Smooth muscle cell of the umbilical artery (primary cell): ENCODE measurements around the gene PALM. TPM values are rescaled to one million over a fixed set of nuclear protein-coding genes. Genes with fewer than 3 reads are reported as not detected.

ENCODE experiments used
- total RNA-seq: library from RNA; depleted of rRNA; stranded (reverse); fragments of >200 nt; gene quantifications from 2 replicates; pipeline ENCODE4 v1.2.3, GENCODE V29; 2014

The PALM gene, protein sequence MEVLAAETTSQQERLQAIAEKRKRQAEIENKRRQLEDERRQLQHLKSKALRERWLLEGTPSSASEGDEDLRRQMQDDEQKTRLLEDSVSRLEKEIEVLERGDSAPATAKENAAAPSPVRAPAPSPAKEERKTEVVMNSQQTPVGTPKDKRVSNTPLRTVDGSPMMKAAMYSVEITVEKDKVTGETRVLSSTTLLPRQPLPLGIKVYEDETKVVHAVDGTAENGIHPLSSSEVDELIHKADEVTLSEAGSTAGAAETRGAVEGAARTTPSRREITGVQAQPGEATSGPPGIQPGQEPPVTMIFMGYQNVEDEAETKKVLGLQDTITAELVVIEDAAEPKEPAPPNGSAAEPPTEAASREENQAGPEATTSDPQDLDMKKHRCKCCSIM
- total RNA-seq = 0.28 and 0.89 TPM in 2 replicates

DNA sequence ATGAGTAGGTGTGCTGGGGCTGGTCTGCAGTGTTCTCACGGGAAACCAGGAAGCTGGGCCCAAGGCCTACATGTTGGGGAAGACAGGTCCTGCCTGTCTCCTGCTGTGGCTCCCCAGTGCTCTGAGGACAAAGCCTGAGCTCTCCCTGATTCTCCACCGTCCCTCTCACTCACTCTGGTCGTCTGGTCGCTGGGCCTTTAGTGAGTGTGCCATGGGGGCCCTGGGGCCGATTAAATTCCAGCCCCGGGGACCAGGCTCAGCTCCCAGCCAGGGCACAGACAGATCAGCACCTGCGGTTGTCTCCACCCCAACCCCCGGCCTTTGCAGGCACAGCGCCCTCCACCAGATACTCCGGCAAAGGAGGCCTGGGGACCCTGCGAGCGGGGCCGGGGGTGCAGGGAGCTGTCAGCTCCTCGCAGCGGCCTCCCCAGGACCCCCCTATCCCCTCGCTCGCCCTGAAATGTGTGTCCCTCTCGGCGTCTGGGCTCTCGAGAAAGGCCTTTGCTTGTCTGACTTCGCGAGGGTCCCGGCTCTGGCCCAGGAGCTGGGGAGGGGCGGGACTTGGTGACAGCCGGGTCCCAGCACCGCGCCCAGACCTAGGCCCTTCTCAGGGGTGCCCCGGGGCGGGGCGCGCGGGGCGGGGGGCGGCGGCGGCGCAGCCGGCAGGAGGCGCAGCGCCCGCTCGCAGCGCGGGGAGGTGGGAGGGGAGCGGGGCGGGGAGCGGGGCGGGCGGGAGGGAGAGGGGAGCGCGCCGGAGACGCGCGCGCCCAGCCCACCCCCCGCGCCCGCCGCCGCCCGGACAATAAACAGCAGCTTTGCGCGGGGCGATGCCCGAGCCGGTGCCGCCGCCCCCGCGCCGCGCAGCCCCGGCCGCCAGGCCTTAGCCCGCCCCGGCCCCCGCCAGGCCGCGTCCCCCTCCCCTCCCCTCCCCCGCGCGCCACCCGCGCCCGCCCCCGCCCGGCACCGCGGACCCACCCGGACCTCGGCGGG is at the start of gene PALM:
PALM (plus strand) TSS at position 782 of the 990 bp plus-strand sequence. CDS start 212 bp downstream, outside the sequence.

DNA sequence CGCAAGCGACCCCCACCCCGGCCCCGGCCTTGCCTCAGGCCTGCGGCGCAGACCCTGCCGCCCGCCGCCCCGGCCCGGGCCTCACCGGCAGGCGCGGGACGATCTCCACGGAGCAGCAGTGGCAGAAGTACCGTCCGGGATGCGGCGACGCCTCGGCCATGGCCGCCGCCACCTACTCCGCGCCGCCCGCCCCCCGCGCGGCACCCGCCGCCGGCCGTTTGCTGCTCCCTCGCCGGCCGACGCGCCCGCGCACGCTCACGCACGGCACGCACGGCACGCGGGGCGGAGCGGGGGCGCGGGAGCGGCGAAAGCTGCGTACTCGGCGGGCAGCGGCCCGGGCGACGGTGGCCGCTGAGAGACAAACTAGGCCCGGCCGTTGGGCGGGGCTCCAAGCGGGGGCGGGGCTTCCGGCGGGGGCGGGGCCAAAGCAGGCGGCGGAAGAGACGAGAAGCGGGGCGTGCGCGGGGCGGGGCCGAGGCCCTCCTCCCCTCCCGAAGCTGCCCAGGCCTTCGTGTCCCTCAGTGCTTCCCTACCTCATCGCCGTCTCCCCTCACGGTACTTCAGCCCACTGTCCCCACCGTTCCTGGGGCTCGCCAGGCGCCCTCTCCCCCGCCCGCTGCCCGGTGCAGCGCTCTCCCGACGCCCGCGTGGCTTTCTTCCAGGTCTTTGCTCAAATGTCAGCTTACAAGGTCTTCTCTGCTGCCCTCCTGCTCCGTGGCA is 45.6 kb upstream of the PALM start, which contains the start of gene RNF126:
RNF126 (minus strand) TSS at position 253 of the 720 bp plus-strand sequence; CDS start at position 160, 93 bp downstream.

DNA sequence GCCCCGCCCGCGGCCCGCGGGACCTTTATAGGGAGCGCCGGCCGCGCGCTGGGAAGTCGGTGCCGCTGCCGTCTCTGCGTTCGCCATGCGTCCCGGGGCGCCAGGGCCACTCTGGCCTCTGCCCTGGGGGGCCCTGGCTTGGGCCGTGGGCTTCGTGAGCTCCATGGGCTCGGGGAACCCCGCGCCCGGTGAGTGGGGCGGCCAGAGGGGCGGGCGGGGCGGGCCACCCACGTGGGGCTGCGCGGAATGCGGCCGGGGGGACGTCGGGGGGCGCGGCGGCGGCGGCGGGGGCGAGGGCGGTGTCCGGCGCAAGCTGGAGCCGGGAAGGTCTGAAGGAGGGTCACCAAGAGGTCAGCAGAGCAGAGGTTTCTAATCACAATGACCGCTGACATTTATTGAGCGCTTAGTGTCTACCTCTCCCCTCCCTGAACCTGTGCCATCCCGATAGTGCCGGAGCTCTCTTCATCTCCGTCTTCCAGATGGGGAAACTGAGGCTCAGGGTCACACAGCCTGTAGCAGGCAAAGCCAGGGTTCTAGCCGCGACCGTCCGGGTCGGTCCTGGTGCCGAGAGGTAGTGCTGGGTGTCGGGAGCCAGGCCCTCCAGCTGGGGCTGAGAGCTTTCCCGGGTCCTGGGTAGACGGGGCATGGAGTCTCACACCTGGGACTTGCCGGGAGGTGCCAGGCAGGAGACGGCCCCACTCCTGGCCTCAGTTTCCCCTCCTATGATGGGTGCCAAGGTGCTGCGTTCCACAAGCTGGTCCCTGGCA is 32.2 kb upstream of the PALM start, which contains the start of gene FSTL3:
FSTL3 (plus strand) TSS at position 54 of the 767 bp plus-strand sequence; CDS start at position 86, 32 bp downstream.

DNA sequence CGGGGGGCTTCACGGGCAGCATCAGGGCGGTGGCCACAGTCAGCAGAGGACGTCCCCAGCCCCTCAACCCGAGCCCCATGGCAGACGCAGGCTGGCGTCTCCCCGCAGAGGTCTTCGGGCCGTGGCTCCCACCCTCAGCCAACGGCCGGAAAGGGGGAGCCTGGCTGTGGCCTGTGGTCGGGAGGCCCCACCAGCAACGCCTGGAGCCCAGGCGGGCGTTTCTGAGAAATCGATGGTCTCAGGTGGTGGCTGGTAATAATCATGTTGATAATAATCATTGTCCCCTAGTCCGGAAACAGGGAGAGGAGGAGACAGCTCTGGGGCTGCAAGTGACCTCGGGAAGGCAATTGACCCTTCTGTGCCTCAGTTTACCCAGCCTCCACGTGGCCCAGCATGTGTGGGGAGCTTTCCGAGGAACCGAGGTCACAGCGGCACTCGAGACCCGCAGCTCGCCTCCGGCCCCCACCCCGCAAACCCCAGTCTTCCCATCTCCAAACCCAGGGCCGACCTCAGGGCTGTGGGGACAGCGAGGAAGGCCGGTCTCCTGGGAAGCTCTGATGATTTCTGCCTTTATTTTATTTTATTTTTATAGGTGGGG is 13.3 kb upstream of the PALM start, which contains the start of gene PRSS57:
PRSS57 (minus strand) TSS at position 101 of the 598 bp plus-strand sequence; CDS start at position 79, 22 bp downstream.

DNA sequence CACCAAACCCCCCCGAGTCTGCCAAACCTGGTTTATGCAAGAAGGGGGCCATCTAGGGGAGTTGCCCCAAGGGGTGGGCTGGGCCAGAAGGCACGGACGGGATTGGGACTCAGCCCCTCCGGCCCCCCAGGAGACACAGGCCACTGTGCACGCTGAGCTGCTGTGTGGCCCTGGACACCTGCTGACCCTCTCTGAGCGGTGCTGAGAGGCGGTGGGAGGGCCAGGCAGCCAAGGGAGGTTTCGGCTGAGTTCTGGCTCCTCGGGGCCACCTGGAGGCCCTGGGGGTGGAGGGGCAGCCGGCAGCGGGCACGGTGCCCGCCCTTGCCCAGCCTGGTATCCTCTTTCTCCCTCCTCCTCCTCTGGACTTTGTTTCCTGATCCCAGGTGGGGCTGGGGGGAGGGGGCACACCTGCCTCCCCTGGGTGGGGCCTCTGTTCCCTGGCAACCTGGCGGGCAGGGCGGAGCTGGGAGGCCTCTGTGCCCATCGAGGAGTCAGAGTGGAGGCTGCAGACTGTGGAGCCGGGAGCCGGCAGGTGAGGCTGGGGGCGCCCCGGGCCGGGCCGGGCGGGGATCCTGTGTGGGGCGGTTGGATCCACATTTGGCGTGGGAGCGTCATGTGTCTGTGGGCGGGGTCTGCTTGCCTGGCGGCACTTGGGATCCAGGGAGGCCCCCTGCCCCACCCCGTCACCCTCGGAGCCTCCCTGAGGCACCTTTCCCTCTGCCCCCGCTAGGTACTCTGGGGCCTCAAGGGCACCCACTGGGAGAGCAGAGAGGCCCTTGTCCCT is 42.1 kb downstream of the PALM start, which contains the start of gene MISP:
MISP (plus strand) TSS at position 473 of the 784 bp plus-strand sequence. CDS start 5,835 bp downstream, outside the sequence.

DNA sequence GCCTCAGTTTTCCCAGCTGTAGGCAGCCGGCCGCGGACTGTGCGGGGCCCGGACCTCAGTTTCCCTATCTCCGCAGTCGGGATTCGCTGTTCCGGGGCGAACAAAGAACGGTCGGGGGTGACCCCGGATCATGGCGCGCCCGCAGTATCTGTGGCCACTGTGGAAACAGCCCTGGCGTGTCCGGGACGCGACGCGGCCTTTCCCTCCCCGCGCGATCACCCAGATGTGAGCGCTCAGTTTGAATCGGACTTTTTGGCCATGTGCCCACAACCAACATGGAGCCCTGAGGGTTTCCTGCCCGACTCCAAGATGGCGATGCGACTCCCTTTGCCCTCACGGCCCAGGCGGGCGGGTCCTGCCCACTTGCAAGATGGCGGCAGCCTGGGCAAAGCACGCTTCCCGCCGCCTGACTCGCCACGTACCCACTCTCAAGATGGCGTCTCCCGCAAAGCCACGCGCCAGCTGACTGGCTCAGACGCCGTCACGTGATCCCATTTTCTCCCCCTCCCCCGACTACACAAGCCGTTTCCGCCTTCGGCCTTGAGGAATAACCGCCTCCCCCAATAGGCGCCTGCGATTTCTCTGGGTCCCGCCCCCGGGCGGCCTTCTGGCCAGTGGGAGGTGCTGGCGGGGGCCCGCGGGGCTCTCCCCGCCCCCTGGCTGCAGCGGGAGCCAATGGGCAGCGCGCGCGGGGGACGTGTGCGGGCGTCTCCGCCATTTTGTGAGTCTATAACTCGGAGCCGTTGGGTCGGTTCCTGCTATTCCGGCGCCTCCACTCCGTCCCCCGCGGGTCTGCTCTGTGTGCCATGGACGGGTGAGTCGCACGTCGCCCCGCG is 88.2 kb downstream of the PALM start, which contains the start of gene PTBP1:
PTBP1 (plus strand) TSS at position 761 of the 836 bp plus-strand sequence; CDS start at position 807, 46 bp downstream.

Other genes starting within 250 kb of the PALM start
- 0.78 and 1.8 TPM in 2 replicates for gene SHC2, start 247.9 kb upstream of the PALM start, total RNA-seq
- gene MADCAM1, start 212.4 kb upstream of the PALM start, total RNA-seq = under 0.01 TPM in 1 of 2 replicates, not detected in the other
- 20.6 and 35.6 TPM in 2 replicates for gene TPGS1, start 201.4 kb upstream of the PALM start, total RNA-seq
- gene CDC34, start 177.2 kb upstream of the PALM start, total RNA-seq = 54.3 and 60.8 TPM in 2 replicates
- not detected in 2 replicates for gene GZMM, start 164.9 kb upstream of the PALM start, total RNA-seq
- 507 and 644 TPM in 2 replicates for gene BSG, start 136.3 kb upstream of the PALM start, total RNA-seq
- 1.2 and 3.5 TPM in 2 replicates for gene HCN2, start 119.1 kb upstream of the PALM start, total RNA-seq
- gene POLRMT, start 75.4 kb upstream of the PALM start, total RNA-seq = 24.3 and 37.9 TPM in 2 replicates
- not detected in 2 replicates for gene FGF22, start 69.1 kb upstream of the PALM start, total RNA-seq
- 16.6 and 29.8 TPM in 2 replicates for gene RNF126, start 45.7 kb upstream of the PALM start, total RNA-seq
- 189 and 372 TPM in 2 replicates for gene FSTL3, start 32.5 kb upstream of the PALM start, total RNA-seq
- gene PRSS57, start 13.5 kb upstream of the PALM start, total RNA-seq = not detected in 2 replicates
- gene MISP, start 42.2 kb downstream of the PALM start, total RNA-seq = not detected in 2 replicates
- gene PTBP1, start 88.5 kb downstream of the PALM start, total RNA-seq = 69.5 and 117 TPM in 2 replicates
- 0.59 and 0.78 TPM in 2 replicates for gene PLPPR3, start 113.0 kb downstream of the PALM start, total RNA-seq
- gene AZU1, start 118.9 kb downstream of the PALM start, total RNA-seq = not detected in 2 replicates
- not detected in 2 replicates for gene PRTN3, start 132.1 kb downstream of the PALM start, total RNA-seq
- not detected in 2 replicates for gene ELANE, start 143.4 kb downstream of the PALM start, total RNA-seq
- 1.7 and 3.6 TPM in 2 replicates for gene CFD, start 150.7 kb downstream of the PALM start, total RNA-seq
- gene MED16, start 184.3 kb downstream of the PALM start, total RNA-seq = 28.8 and 44.4 TPM in 2 replicates
- gene RNU6-9, start 184.5 kb downstream of the PALM start, total RNA-seq = not detected in 2 replicates
- 21.1 and 32.8 TPM in 2 replicates for gene R3HDM4, start 204.3 kb downstream of the PALM start, total RNA-seq
- not detected in 2 replicates for gene KISS1R, start 208.4 kb downstream of the PALM start, total RNA-seq
- 28.2 and 30.3 TPM in 2 replicates for gene ARID3A, start 217.1 kb downstream of the PALM start, total RNA-seq